Amygdala (tissue), 56 donors: ENCODE data around the gene ZBTB49.

Experiments used
- DNase-seq, 56 donors: peaks; one replicate each; lab custom pipeline; 2025; lab: John Stamatoyannopoulos, UW

Gene ZBTB49

GRCh38 chr4:4350909-4351308 lies 60.9 kb downstream of the ZBTB49 start:
- no peak for DNase-seq

- no peak for DNase-seq
Measured at GRCh38 chr4:4355302-4355701, 65.3 kb downstream of the ZBTB49 start.

- no peak for DNase-seq
Measured at GRCh38 chr4:4356106-4357041, 66.3 kb downstream of the ZBTB49 start.

- no peak for DNase-seq
Measured at GRCh38 chr4:4358093-4358854, 68.2 kb downstream of the ZBTB49 start.

GRCh38 chr4:4361883-4362282 lies 71.8 kb downstream of the ZBTB49 start:
- DNase-seq, result no peak

GRCh38 chr4:4362991-4363697 lies 73.1 kb downstream of the ZBTB49 start:
- DNase-seq, result no peak

- DNase-seq, result no peak
Measured at GRCh38 chr4:4364061-4364460, 74.0 kb downstream of the ZBTB49 start.

GRCh38 chr4:4364486-4365208 lies 74.6 kb downstream of the ZBTB49 start:
- no peak for DNase-seq

- DNase-seq, result no peak
Measured at GRCh38 chr4:4368809-4369580, 78.9 kb downstream of the ZBTB49 start.
